ENCODE measurements around the gene NDUFA9. TPM values are rescaled to one million over a fixed set of nuclear protein-coding genes. Genes with fewer than 3 reads are reported as not detected.

NDUFA9 gene
- total RNA-seq, 4 donors from 2014 or later, result 22.9 to 61.8 (median 39.4) TPM

DNA sequence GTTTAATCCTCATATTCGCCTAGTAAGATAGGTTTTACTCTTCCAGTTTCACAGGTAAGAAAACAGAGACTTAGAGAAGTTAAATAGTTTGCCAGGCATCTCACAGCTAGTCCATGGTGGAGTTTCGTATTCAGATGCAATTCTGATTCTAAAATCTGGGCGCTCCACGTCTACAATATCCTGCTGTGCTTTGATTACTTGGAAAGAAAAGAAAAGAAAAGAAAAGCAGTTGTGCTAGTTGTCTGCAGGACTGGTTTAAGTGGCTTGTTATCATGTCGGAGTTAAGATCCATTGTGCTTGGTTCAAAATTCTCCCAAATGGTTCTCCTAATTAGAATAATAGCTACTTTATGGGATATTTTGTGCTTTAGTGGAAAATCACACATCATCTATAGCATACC is 18.7 kb upstream of the NDUFA9 start:
- intact Hi-C loops (cut with DNase I; ENCODE audit: low total_unique reads), result no loop called here
- no peak for DNase-seq (ENCODE audit: low spot score in 2 of 2)
- H3K4me3 ChIP-seq (ENCODE audit: low read depth, poor library complexity, severe bottlenecking), result no peak overlapping the region
- 58 to 59% methylated on average over 5 of the region's 5 CpGs for WGBS, 2 donors
- TF ChIP-seq CTCF (IDR thresholded peaks at IDR 0.05) (no peak), POLR2A (IDR thresholded peaks at IDR 0.05) (no peak)

- intact Hi-C loops (cut with DNase I; ENCODE audit: low total_unique reads), result no loop called here
- TF ChIP-seq POLR2A (IDR thresholded peaks at IDR 0.05) (no peak), CTCF (IDR thresholded peaks at IDR 0.05) (no peak)
- no peak overlapping the region for H3K4me3 ChIP-seq (ENCODE audit: low read depth, poor library complexity, severe bottlenecking)
- WGBS, 2 donors, result 78 to 81% methylated on average over 6 of the region's 6 CpGs
- DNase-seq (ENCODE audit: low spot score in 2 of 2), result no peak
Observed at GRCh38 chr12:4643747-4644146, 5.2 kb upstream of the NDUFA9 start.

DNA sequence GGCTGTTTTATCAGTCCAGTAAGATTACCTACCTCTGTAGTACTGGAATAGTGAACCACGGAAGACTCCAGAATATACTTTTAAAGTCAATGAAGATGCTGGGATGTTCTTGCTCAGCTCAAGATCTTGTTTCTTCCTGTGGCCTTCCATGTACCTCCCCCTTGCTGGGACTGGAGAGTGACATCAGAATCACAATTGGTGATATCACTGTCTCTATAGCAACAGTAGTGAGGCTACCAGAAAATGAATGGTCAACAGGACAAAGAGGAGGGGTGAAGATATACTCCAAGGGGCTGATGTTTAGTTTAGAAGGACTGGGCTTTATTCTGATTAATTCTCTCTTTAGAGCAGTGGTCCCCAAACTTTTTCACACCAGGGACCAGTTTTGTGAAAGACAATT is 3.9 kb upstream of the NDUFA9 start:
- DNase-seq (ENCODE audit: low spot score in 2 of 2), result no peak
- TF ChIP-seq POLR2A (IDR thresholded peaks at IDR 0.05) (no peak), CTCF (IDR thresholded peaks at IDR 0.05) (no peak)
- WGBS, 2 donors, result 87 to 96% methylated on average over 1 of the region's 1 CpG
- intact Hi-C loops (cut with DNase I; ENCODE audit: low total_unique reads), result no loop called here
- H3K4me3 ChIP-seq (ENCODE audit: low read depth, poor library complexity, severe bottlenecking), result no peak overlapping the region

GRCh38 chr12:4648104-4648500 is 812 bp upstream of the NDUFA9 start:
- intact Hi-C loops (cut with DNase I; ENCODE audit: low total_unique reads), result no loop called here
- DNase-seq (ENCODE audit: low spot score in 2 of 2), result no peak
- TF ChIP-seq CTCF (IDR thresholded peaks at IDR 0.05) (no peak), POLR2A (IDR thresholded peaks at IDR 0.05) (no peak)
- WGBS, 2 donors, result 29 to 35% methylated on average over 4 of the region's 4 CpGs
- peak overlapping the region; percentile 61 for H3K4me3 ChIP-seq (ENCODE audit: low read depth, poor library complexity, severe bottlenecking)

GRCh38 chr12:4649358-4649661 is 396 bp downstream of the NDUFA9 start:
- intact Hi-C loops (cut with DNase I; ENCODE audit: low total_unique reads), result no loop called here
- WGBS, 2 donors, result 0% methylated on average over 6 of the region's 6 CpGs
- TF ChIP-seq CTCF (IDR thresholded peaks at IDR 0.05), result no peak
- TF ChIP-seq POLR2A (IDR thresholded peaks at IDR 0.05), result no peak
- DNase-seq (ENCODE audit: low spot score in 2 of 2), result no peak
- H3K4me3 ChIP-seq (ENCODE audit: low read depth, poor library complexity, severe bottlenecking), result peak overlapping the region; percentile 61

- intact Hi-C loops (cut with DNase I; ENCODE audit: low total_unique reads), result no loop called here
- H3K4me3 ChIP-seq (ENCODE audit: low read depth, poor library complexity, severe bottlenecking), result no peak overlapping the region
- no peak for DNase-seq (ENCODE audit: low spot score in 2 of 2)
- TF ChIP-seq POLR2A (IDR thresholded peaks at IDR 0.05) (no peak), CTCF (IDR thresholded peaks at IDR 0.05) (no peak)
Observed at GRCh38 chr12:4653257-4653656, 4.3 kb downstream of the NDUFA9 start.
